22Rv1 (cell line): Measurements from ENCODE around the gene SRPK2.

Experiments used
- H3K27ac ChIP-seq: fragments of 450-650 bp; 2 replicates; pipeline ENCODE4 v1.5.1; 2017
- CTCF ChIP-seq: fragments of 450-650 bp; IDR thresholded peaks from 2 replicates; pipeline ENCODE4 v1.5.1; 2017; ENCODE audit warnings: mild to moderate bottlenecking
- ZFX ChIP-seq: fragments of 450-650 bp; IDR thresholded peaks from 2 replicates; pipeline ENCODE4 v1.6.1; 2017; ENCODE audit warnings: antibody characterized with exemption, borderline replicate concordance

Gene SRPK2

DNA sequence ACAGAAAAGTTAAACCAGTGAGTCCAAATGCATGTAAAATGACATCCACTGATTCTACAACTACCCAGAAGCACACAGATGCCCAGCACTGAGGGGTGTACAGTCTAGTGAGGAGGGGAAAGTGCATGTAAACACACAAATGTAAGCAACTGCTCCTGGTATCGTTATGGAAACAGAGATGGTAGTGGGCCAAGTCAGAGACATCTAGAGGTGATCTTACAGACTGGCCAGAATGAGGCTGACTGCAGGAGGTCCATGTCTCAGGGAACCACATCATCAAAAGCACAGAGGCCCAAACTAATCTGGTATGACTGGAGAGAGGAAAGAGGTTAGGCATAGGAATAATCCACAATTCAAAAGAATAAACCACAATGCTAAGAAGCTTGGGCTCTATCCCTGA lies 176.5 kb downstream of the SRPK2 start:
- TF ChIP-seq CTCF = no peak

DNA sequence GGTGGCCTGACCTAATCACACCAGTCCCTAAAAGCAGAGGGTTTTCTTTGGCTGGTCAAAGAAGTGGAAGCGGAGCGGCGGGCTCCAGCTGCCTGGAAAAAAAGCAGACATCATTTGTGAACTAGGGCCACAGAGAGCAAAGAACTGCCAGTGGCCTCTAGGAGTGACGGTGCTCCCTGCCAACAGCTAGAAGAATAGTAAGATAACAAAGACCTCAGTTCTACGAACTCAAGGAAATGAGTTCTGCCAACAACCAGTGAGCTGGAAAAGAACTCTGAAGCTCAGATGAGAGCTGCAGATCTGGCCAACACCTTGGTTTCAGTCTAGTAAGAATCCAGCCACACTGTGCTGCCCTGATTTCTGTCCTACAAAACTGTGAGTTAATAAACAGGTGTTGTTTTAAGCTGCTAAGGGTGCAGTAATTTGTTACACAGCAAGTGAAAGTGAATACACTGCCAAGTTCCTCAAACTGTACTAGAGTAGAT lies 178.0 kb downstream of the SRPK2 start:
- no peak for TF ChIP-seq ZFX
- no peak overlapping the region for H3K27ac ChIP-seq

More for the DNA sequence above, 176.5 kb downstream of the SRPK2 start:
- H3K27ac ChIP-seq = no peak overlapping the region

DNA sequence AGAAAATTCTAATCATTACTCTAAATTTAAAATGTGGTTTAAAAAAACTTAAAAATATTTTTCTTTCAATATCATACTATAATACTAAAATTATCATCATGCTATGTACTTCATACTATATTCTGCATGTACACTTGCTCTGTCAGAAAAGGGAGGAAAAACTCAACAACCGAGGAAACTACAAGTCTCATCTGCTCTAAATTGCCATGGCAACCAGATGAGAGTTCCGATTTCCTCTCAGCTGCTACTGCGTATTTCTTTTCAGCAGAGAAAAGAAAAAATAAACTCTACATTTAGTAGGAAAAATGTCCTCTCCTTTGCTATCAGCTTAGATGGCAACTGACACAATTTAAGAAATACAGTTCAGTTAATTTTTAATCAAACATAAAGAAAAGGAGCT lies 178.9 kb downstream of the SRPK2 start:
- no peak overlapping the region for H3K27ac ChIP-seq
- TF ChIP-seq CTCF = no peak
- no peak for TF ChIP-seq ZFX

DNA sequence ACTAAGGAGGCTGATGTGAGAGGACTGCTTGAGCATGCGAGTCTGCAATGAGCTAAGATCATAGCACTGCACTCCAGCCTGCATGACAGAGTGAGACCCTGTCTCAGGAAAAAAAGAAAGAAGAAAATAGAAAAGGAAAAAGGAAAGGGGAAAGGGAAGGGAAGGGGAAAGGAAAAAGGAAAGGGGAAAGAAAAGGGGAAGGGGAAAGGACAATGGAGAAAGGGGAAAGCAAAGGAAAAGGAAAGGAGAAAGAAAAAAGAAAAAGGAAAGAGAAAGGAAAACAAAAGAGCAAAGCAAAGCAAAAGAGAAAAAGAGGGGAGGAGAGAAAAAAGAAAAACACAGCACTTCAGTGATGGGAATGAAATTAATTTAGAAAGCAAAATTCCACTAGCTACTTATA lies 179.3 kb downstream of the SRPK2 start:
- no peak overlapping the region for H3K27ac ChIP-seq
- TF ChIP-seq ZFX (no peak), CTCF (no peak)

DNA sequence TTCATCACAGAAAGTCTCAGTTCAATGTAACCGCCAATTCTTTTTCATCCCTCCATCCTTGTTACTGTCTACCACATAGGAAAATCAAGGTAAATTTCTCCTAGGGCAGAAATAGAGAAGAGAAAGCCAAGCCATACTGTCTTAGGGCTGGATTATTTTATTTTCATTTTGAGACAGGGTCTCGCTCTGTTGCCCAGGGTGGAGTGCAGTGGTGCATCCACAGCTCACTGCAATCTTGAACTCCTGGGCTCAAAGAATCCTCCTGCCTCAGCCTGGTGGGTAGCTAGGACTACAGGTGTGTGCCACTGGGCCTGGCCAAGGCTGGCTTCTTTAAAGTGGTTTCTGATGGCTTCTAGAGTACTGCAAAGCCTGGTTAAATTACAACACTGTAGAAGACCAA lies 181.7 kb downstream of the SRPK2 start:
- no peak for TF ChIP-seq ZFX
- TF ChIP-seq CTCF = no peak
- no peak overlapping the region for H3K27ac ChIP-seq

GRCh38 chr7:105205592-105206237 lies 183.0 kb downstream of the SRPK2 start:
- TF ChIP-seq ZFX = no peak
- no peak for TF ChIP-seq CTCF
- no peak overlapping the region for H3K27ac ChIP-seq

DNA sequence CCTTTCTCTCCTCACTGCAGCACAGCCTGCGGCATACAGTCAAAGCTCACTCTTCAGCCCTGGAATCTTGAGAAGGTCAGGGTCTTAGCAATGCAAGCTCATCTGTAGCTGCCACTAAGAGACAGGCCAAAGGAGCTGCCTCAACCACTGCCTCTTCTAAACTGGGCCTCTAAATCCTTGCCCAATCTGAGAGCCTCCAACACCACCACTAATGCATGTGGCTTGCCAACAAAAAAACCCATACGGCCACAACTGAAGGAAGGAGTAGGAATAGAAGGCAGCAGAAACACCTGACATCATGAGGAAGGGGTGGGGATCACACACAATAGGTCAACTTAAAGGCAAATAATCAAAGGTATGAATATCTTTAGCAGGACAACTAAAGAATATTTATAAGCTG lies 183.8 kb downstream of the SRPK2 start:
- H3K27ac ChIP-seq = no peak overlapping the region
- TF ChIP-seq ZFX (no peak), CTCF (no peak)

DNA sequence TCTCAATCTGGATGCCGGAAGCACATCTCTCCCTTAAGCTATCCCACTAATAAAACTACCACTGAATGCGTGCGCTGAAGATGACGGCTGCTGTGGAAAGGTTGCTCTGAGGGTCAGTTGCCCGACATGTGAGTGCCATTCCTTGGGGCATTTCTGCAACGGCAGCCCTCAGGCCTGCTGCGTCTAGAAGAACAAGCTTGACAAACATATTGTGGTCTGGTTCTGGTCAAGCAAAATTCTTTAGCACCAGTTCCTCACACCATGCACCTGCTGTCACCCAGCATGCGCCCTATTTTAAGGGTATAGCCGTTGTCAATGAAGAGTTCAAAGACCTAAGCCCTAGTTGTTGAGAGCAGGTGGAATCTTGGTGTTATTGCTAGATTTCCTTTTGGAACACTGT lies 184.2 kb downstream of the SRPK2 start:
- no peak for TF ChIP-seq ZFX
- no peak for TF ChIP-seq CTCF
- H3K27ac ChIP-seq = no peak overlapping the region
